Measurements from ENCODE around the gene PALLD.

The PALLD gene

DNA sequence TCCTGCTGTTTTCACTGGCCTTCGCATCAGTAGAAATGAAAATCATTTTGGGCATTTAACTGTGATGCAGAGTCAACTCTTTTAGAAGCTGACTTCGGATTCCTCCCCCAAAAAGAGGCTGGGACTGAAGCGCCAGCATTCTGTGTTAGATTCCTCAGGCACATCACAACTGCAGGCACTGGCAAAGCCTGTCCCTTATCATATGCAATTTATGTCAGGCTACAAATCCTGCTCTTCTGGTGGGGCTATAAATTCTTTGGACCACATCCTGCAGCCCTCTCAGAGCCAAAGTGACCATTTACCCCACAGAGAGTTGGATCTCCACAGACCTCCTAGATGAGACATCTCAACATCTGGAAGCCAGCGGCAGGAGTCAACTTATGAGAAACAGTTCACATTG lies 374.8 kb downstream of the PALLD start:
- no peak overlapping the region for H3K4me3 Mint-ChIP-seq
- no peaks in the 10 kb centered on the region for H3K4me1 Mint-ChIP-seq
- no peaks in the 10 kb centered on the region for H3K9me3 Mint-ChIP-seq
- H3K27ac Mint-ChIP-seq: no peak overlapping the region
- no peaks in the 10 kb centered on the region for H3K36me3 Mint-ChIP-seq
- peaks cover 16% of the 10 kb centered on the region for H3K27me3 Mint-ChIP-seq

DNA sequence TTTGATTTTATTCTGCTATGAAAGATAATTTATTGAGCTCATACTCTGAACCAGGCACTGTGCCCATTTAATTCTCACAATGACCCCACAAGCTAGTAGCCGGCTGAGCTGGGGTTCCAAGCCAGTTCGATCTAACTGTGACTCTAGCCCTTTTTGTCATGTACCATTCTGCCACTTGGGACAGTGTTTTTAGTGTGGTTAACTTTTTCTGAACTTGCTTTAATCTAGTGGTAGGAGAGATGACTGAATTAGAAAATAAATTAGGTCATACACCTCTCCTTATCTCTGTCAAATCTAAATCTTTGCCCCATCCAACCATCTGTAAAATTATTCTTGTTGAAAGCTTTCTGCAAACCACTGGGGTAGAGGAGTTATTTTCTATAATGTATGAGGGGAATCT lies 377.2 kb downstream of the PALLD start:
- Mint-ChIP-seq H3K4me1 (peaks cover 10% of the 10 kb centered on the region), H3K36me3 (no peaks in the 10 kb centered on the region), H3K9me3 (no peaks in the 10 kb centered on the region), H3K27ac (no peak overlapping the region), H3K27me3 (peaks cover 29% of the 10 kb centered on the region), H3K4me3 (no peak overlapping the region)

DNA sequence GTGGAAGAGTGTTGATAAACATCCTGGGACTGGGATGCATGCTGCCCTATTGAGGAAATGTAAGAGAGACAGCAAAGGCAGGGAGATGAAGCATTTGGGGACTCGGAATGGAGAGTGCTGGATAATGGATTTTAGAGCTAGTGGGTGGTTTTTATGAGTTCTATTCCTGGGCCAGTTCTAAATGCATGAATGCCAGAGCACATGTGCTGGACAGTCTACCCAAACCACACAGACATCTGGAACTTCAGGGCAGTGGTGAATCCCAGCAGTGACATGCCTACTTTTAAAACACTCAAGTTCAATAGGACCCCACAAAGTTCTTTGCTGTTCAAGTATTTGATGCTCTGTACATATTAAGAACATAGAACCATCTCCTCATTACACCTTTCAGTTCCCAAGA lies 379.3 kb downstream of the PALLD start:
- Mint-ChIP-seq H3K27ac (no peak overlapping the region), H3K36me3 (no peaks in the 10 kb centered on the region), H3K27me3 (peaks cover 40% of the 10 kb centered on the region), H3K4me3 (no peak overlapping the region), H3K9me3 (no peaks in the 10 kb centered on the region), H3K4me1 (peaks cover 12% of the 10 kb centered on the region)

DNA sequence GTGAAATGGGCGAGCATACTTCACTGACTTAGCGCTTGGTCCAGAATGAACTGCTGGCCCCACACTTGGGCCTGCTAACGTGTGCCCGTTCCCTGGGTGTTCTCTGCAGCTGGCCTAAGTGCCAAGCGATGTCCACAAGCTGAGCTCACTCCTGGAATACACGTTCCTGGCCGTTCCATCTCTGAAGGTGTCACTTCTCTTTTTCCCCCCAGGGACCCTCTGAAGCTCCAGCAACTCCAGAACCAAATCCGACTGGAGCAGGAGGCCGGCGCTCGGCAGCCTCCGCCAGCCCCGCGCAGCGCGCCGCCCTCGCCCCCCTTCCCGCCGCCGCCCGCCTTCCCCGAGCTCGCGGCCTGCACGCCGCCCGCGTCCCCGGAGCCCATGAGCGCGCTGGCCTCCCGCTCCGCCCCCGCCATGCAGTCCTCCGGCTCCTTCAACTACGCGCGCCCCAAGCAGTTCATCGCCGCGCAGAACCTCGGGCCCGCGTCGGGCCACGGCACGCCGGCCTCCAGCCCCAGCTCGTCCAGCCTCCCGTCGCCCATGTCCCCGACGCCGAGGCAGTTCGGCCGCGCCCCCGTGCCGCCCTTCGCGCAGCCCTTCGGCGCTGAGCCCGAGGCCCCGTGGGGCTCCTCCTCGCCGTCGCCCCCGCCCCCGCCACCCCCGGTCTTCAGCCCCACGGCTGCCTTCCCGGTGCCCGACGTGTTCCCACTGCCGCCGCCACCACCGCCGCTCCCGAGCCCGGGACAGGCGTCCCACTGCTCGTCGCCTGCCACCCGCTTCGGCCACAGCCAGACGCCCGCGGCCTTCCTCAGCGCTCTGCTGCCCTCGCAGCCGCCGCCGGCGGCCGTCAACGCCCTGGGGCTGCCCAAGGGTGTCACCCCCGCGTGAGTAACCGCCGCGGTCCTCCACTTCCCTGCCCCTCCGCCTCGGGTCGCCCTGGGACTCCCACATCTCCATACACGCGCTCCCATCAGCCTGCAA lies 380.9 kb downstream of the PALLD start:
- H3K36me3 Mint-ChIP-seq: no peaks in the 10 kb centered on the region
- no peaks in the 10 kb centered on the region for H3K9me3 Mint-ChIP-seq
- H3K27me3 Mint-ChIP-seq: peaks cover 44% of the 10 kb centered on the region
- H3K4me1 Mint-ChIP-seq: peaks cover 12% of the 10 kb centered on the region
- H3K27ac Mint-ChIP-seq: no peak overlapping the region
- peak overlapping the region; percentile 84 for H3K4me3 Mint-ChIP-seq

DNA sequence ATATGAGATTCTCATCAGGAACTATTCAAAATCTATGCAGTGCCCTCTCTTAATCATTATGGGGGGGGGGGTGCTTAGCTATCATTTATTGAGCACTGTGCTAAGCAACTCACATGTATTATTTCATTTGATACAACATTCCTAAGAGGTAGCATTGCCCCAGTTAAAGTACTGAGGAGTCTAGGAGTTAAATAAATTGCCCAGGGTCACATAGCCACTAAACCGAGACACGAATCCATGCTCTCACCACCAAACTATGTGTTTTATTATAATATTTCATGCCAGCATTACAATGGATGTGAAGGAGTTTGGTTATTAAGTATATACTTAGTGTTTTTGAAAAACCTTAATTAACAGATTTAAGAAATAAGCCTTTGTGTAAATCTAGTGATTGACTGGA lies 381.8 kb downstream of the PALLD start:
- no peak overlapping the region for H3K27ac Mint-ChIP-seq
- H3K27me3 Mint-ChIP-seq: peaks cover 44% of the 10 kb centered on the region
- no peaks in the 10 kb centered on the region for H3K36me3 Mint-ChIP-seq

DNA sequence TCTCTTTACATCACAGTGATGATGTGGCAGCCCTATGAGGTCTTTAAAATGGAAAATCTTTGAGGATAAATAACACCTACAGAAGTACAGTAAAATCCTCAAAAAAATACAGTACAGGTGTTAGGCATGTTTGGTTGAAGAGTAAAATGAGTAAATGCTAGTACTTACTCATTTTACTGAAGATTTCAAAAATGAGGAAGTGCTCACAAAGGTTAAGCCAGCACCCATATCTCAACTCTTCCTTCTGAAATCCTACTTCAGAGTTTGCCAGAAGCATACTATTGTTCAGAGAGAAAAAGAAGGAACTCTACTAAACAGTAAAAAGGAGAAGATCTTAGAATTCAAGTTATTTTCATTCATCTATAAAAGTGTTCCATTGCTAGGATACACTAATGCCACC lies 382.3 kb downstream of the PALLD start:
- peaks cover 44% of the 10 kb centered on the region for H3K27me3 Mint-ChIP-seq
- no peaks in the 10 kb centered on the region for H3K9me3 Mint-ChIP-seq
- H3K4me3 Mint-ChIP-seq: no peak overlapping the region
- no peak overlapping the region for H3K27ac Mint-ChIP-seq
- peaks cover 12% of the 10 kb centered on the region for H3K4me1 Mint-ChIP-seq
- no peaks in the 10 kb centered on the region for H3K36me3 Mint-ChIP-seq

More for the DNA sequence above, 381.8 kb downstream of the PALLD start:
- H3K9me3 Mint-ChIP-seq: no peaks in the 10 kb centered on the region
- peaks cover 12% of the 10 kb centered on the region for H3K4me1 Mint-ChIP-seq
- H3K4me3 Mint-ChIP-seq: peak overlapping the region; percentile 84

DNA sequence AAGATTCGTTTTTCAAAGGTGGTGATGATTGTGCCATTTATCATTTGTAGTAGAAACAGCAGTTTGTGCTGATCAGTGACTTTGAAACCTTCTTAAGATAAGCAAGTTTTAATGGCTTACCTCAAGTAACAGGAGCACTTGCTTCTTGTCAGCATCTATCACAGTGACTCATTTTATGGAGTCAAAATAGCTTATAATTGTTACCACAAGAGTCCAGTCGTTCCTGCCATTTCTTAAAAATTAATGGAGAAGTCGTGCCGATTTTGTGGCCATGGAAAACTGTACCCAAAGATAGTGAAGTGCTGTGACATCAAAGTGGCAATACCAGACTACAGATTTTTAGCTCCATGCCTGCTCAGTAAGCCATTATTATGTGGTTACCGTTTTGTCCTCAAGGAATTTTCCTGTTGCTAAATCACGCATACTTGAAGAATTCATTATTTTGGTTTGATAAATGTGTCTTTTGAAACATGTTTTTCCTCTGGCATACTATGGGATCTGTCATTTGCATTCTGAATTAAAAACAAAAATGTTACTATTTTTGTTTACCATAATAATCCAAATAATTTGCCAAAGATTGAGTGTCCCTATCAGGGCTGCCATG lies 383.3 kb downstream of the PALLD start:
- peaks cover 41% of the 10 kb centered on the region for H3K27me3 Mint-ChIP-seq
- no peak overlapping the region for H3K4me3 Mint-ChIP-seq
- H3K4me1 Mint-ChIP-seq: peaks cover 12% of the 10 kb centered on the region
- H3K36me3 Mint-ChIP-seq: no peaks in the 10 kb centered on the region
- no peaks in the 10 kb centered on the region for H3K9me3 Mint-ChIP-seq
- no peak overlapping the region for H3K27ac Mint-ChIP-seq

DNA sequence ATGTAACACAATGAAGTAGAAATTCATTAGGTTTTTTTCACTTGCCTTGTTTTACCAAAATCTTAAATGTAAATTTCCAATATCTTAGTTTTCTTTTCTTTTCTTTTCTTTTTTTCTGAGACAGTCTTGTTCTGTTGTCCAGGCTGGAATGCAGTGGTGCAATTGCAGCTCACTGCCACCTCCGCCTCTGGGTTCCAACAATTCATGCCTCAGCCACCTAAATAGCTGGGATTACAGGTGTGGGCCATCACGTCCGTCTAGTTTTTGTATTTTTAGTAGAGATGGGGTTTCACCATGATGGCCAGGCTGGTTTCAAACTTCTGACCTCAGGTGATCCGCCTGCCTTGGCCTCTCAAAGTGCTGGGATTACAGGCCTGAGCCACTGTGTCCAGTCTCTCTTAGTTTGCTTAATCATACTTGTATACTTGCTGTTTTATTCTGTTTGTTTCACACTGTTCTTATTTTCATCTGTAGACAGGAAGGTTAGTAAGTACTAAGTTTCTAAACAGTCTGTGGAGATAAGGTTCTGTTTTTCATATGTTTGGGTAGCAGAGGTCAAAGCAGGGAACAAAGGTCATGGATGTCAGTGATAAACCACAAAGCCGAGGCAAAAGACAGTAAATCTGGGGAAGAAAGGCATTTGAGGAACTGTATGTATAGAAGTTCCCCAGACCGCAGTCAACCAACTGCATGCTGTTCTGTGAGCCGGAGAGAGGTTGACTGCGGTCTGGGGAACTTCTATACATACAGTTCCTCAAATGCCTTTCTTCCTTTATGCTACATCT lies 384.2 kb downstream of the PALLD start:
- H3K36me3 Mint-ChIP-seq: no peaks in the 10 kb centered on the region
- no peaks in the 10 kb centered on the region for H3K9me3 Mint-ChIP-seq
- no peak overlapping the region for H3K27ac Mint-ChIP-seq
- H3K27me3 Mint-ChIP-seq: peaks cover 38% of the 10 kb centered on the region
- peaks cover 12% of the 10 kb centered on the region for H3K4me1 Mint-ChIP-seq
- H3K4me3 Mint-ChIP-seq: no peak overlapping the region

DNA sequence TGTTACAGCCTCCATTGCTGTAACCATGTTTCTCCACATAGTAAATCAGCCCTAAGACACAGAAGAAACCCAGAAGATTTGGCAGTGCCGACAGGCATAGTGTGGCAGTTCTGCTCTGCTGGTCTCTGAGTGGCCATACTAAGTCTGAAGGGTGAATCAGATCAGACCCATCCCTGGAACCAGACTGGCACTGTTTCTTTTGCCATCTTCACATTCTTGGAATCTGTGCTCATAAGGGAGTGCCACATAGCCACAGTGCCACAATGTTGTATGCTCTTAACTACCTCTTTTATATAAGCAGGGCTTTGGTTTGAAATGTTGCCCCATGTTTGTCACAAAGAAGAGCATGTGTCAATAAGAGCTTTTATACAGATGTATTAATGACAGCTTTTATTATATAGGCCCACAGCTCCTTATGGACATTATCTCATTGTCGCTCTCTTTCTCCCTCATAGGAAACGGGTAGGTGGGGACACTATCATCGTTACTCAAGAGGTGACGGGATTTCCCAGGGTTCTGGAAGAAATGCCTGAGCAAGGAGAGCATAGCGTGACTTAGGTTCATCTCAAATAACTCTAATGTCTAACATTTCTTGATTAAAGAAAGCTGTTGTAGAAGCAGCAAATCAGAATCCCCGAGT lies 385.0 kb downstream of the PALLD start:
- Mint-ChIP-seq H3K36me3 (no peaks in the 10 kb centered on the region), H3K4me1 (peaks cover 12% of the 10 kb centered on the region), H3K9me3 (no peaks in the 10 kb centered on the region), H3K27ac (no peak overlapping the region), H3K27me3 (peaks cover 30% of the 10 kb centered on the region), H3K4me3 (no peak overlapping the region)

DNA sequence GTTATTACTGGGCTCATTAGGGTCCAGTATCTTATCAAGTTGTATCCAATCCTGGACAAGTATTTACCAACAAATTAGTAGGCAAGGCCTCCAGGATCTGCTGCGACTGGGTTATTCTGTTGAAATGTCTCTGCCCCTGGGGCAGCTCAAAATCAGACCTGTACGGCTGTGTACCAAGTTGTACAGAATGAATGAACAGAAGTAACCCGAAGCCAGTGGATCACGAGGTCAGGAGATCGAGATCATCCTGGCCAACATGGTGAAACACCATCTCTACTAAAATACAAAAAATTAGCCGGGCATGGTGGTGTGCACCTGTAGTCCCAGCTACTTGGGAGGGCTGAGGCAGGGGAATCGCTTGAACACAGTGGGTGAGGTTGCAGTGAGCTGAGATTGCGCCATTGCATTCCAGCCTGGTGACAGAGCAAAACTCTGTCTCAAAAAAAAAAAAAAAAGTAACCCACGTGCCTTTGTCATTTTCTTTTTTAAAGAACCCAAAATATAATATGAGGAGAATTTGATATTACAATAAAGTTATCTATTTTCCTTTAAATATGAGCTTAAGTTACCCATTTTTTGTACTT lies 385.9 kb downstream of the PALLD start:
- H3K4me3 Mint-ChIP-seq: no peak overlapping the region
- H3K36me3 Mint-ChIP-seq: no peaks in the 10 kb centered on the region
- H3K27ac Mint-ChIP-seq: no peak overlapping the region
- peaks cover 12% of the 10 kb centered on the region for H3K4me1 Mint-ChIP-seq
- no peaks in the 10 kb centered on the region for H3K9me3 Mint-ChIP-seq
- peaks cover 28% of the 10 kb centered on the region for H3K27me3 Mint-ChIP-seq

DNA sequence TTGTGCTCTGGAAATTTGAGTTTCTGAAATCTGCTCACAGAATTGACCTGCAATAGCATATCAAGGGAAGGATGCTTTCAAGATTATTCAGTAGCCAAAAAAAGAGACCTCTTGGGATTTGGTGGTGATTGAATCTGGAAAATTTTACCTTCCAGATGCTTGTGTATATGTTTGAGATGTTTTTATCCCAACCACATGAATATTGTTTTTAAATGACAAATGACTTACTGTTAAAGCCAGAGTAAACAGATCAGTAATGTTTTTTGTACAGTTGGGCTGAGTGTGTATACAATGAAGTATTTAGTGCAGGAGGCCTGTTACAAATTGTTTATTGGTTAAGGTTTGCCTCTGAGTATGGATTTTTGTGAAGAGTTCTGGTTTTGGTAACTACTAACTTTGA lies 386.7 kb downstream of the PALLD start:
- Mint-ChIP-seq H3K27ac (no peak overlapping the region), H3K4me1 (peaks cover 8% of the 10 kb centered on the region), H3K9me3 (no peaks in the 10 kb centered on the region), H3K4me3 (no peak overlapping the region), H3K27me3 (peaks cover 25% of the 10 kb centered on the region), H3K36me3 (no peaks in the 10 kb centered on the region)

DNA sequence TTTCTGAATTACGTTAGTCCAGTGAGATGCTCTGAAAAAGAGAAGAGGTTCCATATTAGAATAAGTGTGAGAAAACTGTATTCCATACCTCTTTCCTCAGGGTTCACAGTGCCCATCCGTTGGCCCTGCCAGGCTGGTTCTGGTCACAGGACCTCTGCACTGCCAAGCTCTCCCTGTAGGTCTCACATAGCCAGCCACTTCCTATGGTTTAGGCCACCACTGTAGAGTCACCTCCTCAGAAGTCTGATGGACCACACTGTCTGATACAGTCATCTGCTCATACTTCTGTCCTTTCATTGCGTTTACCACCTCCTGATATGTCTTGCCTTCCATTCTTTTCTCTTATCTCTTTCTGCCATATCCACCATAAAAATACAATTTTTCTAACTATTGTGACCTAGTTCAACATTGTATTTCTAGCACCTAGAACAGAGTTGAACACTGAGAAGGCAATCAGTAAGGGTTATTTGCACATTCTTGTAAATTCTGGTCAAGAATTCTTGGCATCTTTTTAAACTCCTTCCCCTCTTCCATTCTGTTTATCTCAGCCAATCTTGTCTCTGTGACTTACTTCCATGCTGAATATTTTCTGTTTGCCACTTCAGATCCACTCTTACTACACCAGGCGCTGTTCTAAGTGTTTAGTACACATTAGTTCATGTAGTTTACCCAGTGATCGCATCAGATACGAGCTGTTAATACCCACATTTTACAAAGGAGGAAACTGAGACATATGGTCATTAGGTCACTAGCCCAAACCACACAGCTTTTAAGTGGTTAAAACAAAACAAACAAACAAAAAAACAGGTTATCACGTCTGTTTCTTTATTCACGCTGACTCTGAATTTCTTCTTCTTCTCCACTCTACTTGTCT lies 387.6 kb downstream of the PALLD start:
- peaks cover 2% of the 10 kb centered on the region for H3K36me3 Mint-ChIP-seq
- no peaks in the 10 kb centered on the region for H3K4me1 Mint-ChIP-seq
- no peak overlapping the region for H3K27ac Mint-ChIP-seq
- no peaks in the 10 kb centered on the region for H3K9me3 Mint-ChIP-seq
- no peak overlapping the region for H3K4me3 Mint-ChIP-seq
- peaks cover 18% of the 10 kb centered on the region for H3K27me3 Mint-ChIP-seq

DNA sequence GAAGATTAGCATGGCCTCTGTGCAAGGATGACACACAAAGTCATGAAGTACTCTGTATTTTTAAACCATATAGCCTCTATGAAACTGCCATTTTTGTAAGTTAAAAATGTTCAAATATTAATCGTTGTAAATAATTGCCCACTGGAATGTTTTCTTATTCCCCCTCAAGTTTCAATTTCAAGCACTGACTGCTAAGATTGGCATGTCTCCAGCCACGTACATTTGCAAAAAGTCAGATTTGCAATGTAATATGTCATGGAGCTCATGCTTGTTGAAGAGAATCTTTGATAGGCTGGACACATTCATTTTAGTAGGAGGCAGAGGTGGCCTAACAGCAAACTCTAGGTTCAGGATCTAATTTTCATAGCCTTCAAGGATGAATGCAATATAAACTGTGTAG lies 388.5 kb downstream of the PALLD start:
- Mint-ChIP-seq H3K4me1 (no peaks in the 10 kb centered on the region), H3K4me3 (no peak overlapping the region), H3K36me3 (peaks cover 2% of the 10 kb centered on the region), H3K9me3 (no peaks in the 10 kb centered on the region), H3K27ac (no peak overlapping the region), H3K27me3 (peaks cover 12% of the 10 kb centered on the region)

DNA sequence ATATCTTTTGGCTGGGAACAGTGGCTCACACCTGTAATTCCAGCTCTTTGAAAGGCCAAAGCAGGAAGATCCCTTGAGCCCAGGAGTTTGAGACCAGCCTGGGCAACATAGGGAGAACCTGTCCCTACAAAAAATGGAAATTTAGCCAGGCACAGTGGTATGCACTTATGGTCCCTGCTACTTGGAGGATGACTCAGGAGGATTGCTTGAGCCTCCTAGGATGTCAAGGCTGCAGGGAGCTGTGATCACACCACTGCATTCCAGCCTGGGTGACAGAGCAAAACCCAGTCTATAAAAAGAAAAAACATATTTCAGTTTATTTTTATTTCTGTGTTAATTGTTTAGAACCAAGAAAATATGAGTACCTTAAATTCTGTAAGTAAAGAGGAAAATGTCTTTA lies 389.5 kb downstream of the PALLD start:
- Mint-ChIP-seq H3K9me3 (no peaks in the 10 kb centered on the region), H3K4me1 (no peaks in the 10 kb centered on the region), H3K4me3 (no peak overlapping the region), H3K27me3 (peaks cover 8% of the 10 kb centered on the region), H3K27ac (no peak overlapping the region), H3K36me3 (peaks cover 2% of the 10 kb centered on the region)

All from activated naive CD4-positive, alpha-beta T cell treated with anti-CD3 and anti-CD28 coated beads, Interleukin-2, amount 50 U/mL, for 24 hours (primary cell).